Nephron (organoid): ENCODE results near the gene TLL1.

Source experiments
- H3K27ac Mint-ChIP-seq, 3 experiments: 2 replicates each; pipeline ENCODE4 v1.8.0; 2020; ENCODE audit warnings: mixed read lengths in 3 of 3, mild to moderate bottlenecking in 2 of 3, moderate library complexity in 1 of 3
- H3K27me3 Mint-ChIP-seq: 2 replicates; pipeline ENCODE4 v1.8.0; 2021; ENCODE audit warnings: low read depth, mild to moderate bottlenecking, moderate library complexity, mixed read lengths
- H3K36me3 Mint-ChIP-seq: 2 replicates; pipeline ENCODE4 v1.8.0; 2020; ENCODE audit warnings: low read depth, mixed read lengths
- H3K4me1 Mint-ChIP-seq: 2 replicates; pipeline ENCODE4 v1.8.0; 2020; ENCODE audit warnings: mixed read lengths
- H3K4me3 Mint-ChIP-seq, 3 experiments: 2 replicates each; pipeline ENCODE4 v1.8.0; 2020; ENCODE audit warnings: mild to moderate bottlenecking in 3 of 3, mixed read lengths in 3 of 3, moderate library complexity in 2 of 3
- H3K9me3 Mint-ChIP-seq: 2 replicates; pipeline ENCODE4 v1.8.0; 2020; ENCODE audit warnings: mixed read lengths
- CTCF ChIP-seq, 3 experiments: fragments of 200-600 bp; sonication (generic); IDR thresholded peaks; one replicate each; pipeline ENCODE4 v1.5.0; 2021; ENCODE audit warnings: antibody characterized with exemption in 3 of 3; ENCODE audit not compliant: unreplicated experiment in 3 of 3

The TLL1 gene

GRCh38 chr4:165906272-165906671, 33.2 kb downstream of the TLL1 start:
- TF ChIP-seq CTCF (IDR thresholded peaks at IDR 0.05; ENCODE audit: unreplicated experiment in 3 of 3) = no peak
- peaks cover 4% of the 10 kb centered on the region for H3K27me3 Mint-ChIP-seq
- H3K9me3 Mint-ChIP-seq = no peaks in the 10 kb centered on the region
- H3K4me3 Mint-ChIP-seq = no peak overlapping the region
- no peak overlapping the region for H3K27ac Mint-ChIP-seq
- H3K36me3 Mint-ChIP-seq = no peaks in the 10 kb centered on the region
- no peaks in the 10 kb centered on the region for H3K4me1 Mint-ChIP-seq

GRCh38 chr4:165909947-165910346, 36.9 kb downstream of the TLL1 start:
- no peaks in the 10 kb centered on the region for H3K27me3 Mint-ChIP-seq
- no peak overlapping the region for H3K27ac Mint-ChIP-seq
- no peaks in the 10 kb centered on the region for H3K36me3 Mint-ChIP-seq
- no peaks in the 10 kb centered on the region for H3K4me1 Mint-ChIP-seq
- no peak for TF ChIP-seq CTCF (IDR thresholded peaks at IDR 0.05; ENCODE audit: unreplicated experiment in 3 of 3)
- no peak overlapping the region for H3K4me3 Mint-ChIP-seq
- H3K9me3 Mint-ChIP-seq = no peaks in the 10 kb centered on the region

GRCh38 chr4:165915215-165915614, 42.2 kb downstream of the TLL1 start:
- H3K36me3 Mint-ChIP-seq = no peaks in the 10 kb centered on the region
- no peaks in the 10 kb centered on the region for H3K4me1 Mint-ChIP-seq
- no peaks in the 10 kb centered on the region for H3K27me3 Mint-ChIP-seq

GRCh38 chr4:165921546-165921945, 48.5 kb downstream of the TLL1 start:
- Mint-ChIP-seq H3K4me1 (no peaks in the 10 kb centered on the region), H3K4me3 (no peak overlapping the region), H3K27ac (no peak overlapping the region), H3K9me3 (no peaks in the 10 kb centered on the region), H3K36me3 (no peaks in the 10 kb centered on the region), H3K27me3 (no peaks in the 10 kb centered on the region)
- no peak for TF ChIP-seq CTCF (IDR thresholded peaks at IDR 0.05; ENCODE audit: unreplicated experiment in 3 of 3)

More at GRCh38 chr4:165915215-165915614, 42.2 kb downstream of the TLL1 start:
- Mint-ChIP-seq H3K4me3 (no peak overlapping the region), H3K27ac (no peak overlapping the region), H3K9me3 (no peaks in the 10 kb centered on the region)
- no peak for TF ChIP-seq CTCF (IDR thresholded peaks at IDR 0.05; ENCODE audit: unreplicated experiment in 3 of 3)

- no peak for TF ChIP-seq CTCF (IDR thresholded peaks at IDR 0.05; ENCODE audit: unreplicated experiment in 3 of 3)
- Mint-ChIP-seq H3K36me3 (no peaks in the 10 kb centered on the region), H3K4me1 (no peaks in the 10 kb centered on the region), H3K9me3 (no peaks in the 10 kb centered on the region), H3K27me3 (no peaks in the 10 kb centered on the region), H3K4me3 (no peak overlapping the region), H3K27ac (no peak overlapping the region)
Observed at GRCh38 chr4:165922747-165923146, 49.7 kb downstream of the TLL1 start.

GRCh38 chr4:165926307-165926706, 53.3 kb downstream of the TLL1 start:
- no peak for TF ChIP-seq CTCF (IDR thresholded peaks at IDR 0.05; ENCODE audit: unreplicated experiment in 3 of 3)
- Mint-ChIP-seq H3K36me3 (no peaks in the 10 kb centered on the region), H3K4me3 (no peak overlapping the region), H3K27ac (no peak overlapping the region), H3K4me1 (no peaks in the 10 kb centered on the region), H3K9me3 (no peaks in the 10 kb centered on the region), H3K27me3 (no peaks in the 10 kb centered on the region)
